GM19328 (cell line): ENCODE measurements around the gene DPM2.

Source experiments
- ATAC-seq: cut with Tn5 transposase; IDR thresholded peaks from one replicate; pipeline ENCODE4 v1.9.1; 2021; ENCODE audit warnings: mild to moderate bottlenecking, moderate library complexity; ENCODE audit not compliant: unreplicated experiment

DPM2 gene

GRCh38 chr9:127921557-127922120 is 16.0 kb downstream of the DPM2 start:
- ATAC-seq = no peak

DNA sequence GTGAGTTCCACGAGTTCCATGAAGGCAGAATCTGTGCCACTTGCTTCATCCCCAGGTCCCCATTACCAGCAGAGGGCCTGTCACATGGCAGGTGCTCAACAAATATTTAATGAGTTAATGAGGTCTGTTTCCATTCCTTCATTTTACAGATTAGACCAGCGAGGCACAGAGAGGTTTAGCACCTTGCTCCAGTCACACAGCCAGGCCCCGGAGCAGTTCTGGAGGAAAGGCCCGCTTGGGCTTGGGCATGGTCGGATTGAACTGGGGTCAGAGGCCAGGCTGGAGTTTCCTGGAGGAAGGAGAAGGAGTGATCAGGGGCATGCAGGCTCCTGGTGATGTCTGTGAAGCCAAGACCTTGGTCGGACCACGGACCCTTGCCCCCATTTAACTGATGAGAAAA is 16.9 kb downstream of the DPM2 start:
- no peak for ATAC-seq

DNA sequence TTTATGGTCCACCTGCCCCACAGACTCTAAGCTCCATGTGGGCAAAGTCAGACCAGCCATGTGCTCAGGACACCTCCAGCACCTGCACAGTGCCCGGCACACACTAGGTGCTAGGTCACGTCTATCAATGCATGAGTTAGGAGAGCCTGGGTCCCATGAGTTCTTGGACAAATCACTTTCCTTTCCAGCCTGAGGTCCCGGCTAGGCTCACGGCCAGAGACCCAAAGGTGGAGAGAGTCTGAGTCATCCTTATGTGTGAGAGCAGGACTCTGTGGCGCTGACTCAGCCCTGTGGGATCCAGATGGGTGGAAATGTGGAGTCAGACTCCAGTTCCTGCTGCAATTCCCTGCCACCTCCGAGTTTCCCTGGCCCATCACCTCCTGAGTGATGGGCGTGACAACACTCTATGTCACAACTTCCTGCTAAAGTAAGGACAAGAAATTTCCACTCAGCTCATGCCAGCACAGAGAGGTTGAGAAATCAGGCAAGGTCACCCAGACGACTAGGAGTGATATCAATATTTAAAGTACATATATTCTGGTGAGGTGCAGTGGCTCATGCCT is 18.3 kb downstream of the DPM2 start:
- no peak for ATAC-seq

DNA sequence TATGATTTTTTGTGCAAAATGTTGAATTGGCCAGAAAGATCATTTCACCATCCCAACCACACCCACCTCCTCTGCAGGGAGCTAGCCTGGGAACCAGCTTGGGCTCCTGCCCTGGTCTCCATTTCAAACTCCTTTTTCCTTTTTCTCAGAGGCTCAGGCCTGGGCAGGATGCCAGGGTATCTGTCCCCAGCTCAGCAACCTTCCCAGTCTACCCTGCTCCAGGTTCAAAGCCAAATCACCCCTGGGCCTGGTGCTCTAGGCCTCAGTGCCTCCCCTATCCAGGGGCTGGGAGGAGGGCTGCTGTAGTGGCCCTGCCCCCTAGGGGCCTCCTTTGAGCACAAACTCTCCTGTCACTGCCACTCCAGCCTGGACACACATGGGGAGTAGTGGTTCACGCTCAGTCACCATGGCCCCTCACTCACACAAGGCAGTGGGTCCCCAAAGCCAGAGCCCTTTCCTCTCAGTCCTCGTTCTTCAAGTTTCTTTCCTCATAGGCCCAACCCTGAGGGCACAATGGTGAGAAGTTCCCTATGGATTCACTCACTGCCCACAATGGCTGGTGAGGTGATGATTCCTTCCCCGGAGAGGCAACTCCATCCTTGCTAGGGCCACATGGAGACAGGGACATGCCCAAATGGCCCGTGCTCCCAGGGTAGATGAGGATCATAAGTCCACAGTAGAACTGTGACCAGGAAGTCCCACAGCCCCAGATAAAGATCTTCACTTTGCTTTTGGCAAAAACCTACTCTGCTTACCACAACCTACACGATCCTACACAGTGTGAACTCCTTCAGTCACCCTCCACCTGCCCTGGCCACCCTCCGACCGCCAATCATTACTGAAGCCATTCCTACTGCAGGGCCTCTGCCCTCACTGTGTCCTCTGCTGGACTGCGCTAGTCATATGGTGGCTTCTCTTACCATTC is 19.2 kb downstream of the DPM2 start:
- no peak for ATAC-seq

DNA sequence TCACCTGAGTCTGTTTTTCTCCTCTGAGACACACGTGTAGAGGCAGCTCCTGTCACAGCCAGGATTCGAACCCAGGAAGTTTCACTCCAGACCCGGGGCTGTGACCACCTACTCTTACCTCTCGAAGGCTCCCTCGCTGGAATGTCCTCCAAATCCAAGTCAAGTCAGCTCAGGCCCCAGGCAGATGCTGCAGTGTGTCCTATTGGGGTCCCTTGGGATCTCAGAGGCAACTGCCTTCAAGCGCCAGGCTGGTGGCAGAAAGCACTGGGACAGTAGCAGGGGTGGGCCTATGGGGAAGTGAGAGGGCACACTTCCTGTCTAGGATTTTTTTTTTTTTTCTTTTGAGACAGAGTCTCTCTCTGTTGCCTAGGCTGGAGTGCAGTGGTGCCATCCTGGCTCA is 20.1 kb downstream of the DPM2 start:
- ATAC-seq = no peak

- peak; percentile 77 for ATAC-seq
These were observed 20.7 kb downstream of the DPM2 start, which contains the start of gene ST6GALNAC4 for GRCh38 chr9:127916720-127917581. ST6GALNAC4 (minus strand) TSS chr9:127917041; CDS start chr9:127916419, 622 bp downstream.

- ATAC-seq = no peak
These were observed 21.6 kb downstream of the DPM2 start for GRCh38 chr9:127915801-127916719.

GRCh38 chr9:127915325-127915752 is 22.3 kb downstream of the DPM2 start:
- ATAC-seq = no peak

GRCh38 chr9:127913682-127914081 is 24.0 kb downstream of the DPM2 start:
- no peak for ATAC-seq

DNA sequence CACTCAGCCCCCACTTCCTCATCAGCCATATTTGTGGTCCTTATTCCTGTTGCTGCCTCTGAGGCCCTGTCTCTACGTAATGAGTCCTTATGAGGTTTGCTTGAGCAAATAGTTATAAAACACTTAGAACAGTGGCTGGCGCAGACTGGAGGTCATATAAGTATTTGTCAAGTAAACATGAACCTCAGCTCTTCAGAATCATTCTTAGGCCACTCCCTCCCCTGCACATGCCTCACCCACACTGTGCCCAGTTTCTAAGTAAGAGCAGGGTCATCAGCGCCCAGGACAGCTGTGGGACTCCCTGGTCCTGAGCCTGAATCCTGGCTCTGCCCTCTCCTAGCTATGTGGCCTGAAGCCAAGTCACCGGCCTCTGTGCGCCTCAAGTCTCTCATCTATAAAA is 24.8 kb downstream of the DPM2 start:
- ATAC-seq = no peak

- ATAC-seq = no peak
These were observed 25.4 kb downstream of the DPM2 start for GRCh38 chr9:127912296-127912695.

- ATAC-seq = no peak
These were observed 26.9 kb downstream of the DPM2 start for GRCh38 chr9:127910613-127911205.

- no peak for ATAC-seq
These were observed 27.8 kb downstream of the DPM2 start for GRCh38 chr9:127909839-127910273.

- no peak for ATAC-seq
These were observed 29.1 kb downstream of the DPM2 start for GRCh38 chr9:127908660-127908926.

GRCh38 chr9:127907867-127908659 is 29.6 kb downstream of the DPM2 start:
- no peak for ATAC-seq

DNA sequence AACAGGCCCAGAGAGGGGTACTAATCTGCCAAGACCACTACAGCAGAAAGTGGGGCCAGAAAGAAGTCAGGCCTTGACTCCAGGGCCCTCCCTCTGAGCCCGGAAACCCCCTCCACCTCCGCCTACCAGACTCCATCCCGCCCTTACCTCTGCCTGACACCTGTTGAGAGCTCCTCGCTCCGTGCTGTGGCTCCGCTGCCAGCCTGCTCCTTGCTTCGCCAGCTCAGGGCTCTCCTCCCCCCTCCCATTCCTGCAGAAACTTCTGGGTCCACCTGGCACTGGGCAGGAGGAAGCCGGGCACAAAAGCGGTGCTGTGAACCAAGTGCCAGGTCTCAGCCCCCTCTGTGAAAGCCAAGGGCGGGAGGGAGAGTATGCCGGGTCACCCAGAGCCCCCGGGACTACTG is 31.9 kb downstream of the DPM2 start:
- ATAC-seq = no peak

DNA sequence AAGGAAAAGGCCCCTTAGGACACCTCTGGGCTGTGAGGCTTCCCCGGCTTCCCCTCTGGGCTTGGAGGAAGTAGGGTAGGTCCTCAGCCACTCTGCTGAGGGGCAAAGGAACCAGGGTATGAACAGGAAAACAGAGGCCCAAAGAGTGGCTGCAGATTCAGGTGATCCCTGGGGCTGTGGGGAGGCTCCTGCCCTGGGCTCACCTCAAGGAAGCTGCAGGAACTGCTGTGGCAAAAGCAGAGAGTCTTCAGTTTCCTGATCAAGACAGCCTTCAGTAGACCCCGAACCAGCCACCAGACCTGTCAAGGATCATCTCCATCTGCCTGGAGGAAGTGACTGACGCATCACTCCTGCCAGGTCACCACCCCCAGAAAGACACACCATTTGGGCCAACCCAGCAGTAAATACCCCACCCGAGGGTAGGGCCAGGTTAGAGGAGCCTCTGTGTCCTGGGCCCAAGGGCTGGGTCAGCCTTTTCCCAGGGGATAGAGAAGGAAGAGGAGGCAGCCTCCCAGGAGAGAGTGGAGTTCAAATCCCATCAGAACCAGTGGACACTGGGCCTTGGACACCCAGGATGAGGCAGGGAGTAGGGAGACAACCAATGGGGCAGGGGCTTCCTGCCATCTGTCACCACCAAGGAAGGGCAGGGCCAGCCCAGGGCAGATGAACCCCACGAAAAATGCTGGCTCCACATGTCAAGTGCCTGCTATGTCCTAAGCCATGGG is 32.5 kb downstream of the DPM2 start:
- no peak for ATAC-seq

GRCh38 chr9:127904561-127905003 is 33.1 kb downstream of the DPM2 start:
- ATAC-seq = no peak
